ENCODE results near the gene RADIL.

The RADIL gene

DNA sequence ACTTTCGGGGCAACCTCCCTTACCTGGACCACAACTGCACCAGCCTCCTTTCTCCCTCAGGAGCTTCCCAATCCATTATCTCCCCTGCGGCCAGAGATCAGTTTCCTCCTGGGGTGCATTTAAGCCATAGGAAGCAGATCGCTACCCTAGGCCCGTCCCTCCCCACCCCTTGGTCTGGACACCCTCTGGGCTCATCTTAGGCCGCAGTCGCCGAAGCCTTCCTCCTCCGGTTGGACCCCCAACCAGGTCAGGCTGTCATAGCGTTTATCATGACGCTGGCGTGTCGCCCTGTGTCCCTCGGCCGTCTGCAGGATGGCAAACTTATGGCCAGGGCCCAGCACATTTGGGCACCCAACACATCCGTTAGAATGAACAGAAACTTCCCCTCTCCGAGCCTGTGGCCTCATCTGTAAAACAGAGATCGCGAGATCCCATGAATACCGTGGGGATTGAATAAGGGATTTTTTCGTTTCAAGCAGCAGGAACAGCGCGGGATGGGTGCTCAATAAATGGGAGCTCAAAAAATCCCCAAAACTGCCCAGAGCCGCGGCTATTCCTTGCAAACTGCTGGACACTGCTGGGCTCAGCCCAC, 108.8 kb downstream of the RADIL start:
- no peak for DNase-seq (ENCODE audit: low spot score)

DNA sequence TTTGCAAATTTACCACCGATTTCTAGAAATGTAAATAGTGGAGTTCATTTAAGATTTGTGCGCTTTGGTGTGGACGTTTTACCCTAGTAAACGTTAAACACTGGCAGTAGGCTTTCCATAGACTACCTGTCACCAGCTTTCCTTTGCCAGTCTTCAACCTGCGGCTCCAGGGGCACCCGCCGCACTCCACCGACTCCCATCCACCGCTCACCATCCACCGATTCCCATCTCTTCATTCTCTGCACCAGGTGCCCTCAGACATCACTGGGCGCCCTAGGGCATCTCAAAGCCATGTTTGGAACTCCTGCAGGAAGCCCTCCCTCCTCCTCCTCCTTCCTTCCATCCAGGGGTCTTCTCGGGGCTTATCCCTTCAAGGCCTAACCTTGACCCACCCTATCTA, 109.5 kb downstream of the RADIL start:
- DNase-seq (ENCODE audit: low spot score): no peak

DNA sequence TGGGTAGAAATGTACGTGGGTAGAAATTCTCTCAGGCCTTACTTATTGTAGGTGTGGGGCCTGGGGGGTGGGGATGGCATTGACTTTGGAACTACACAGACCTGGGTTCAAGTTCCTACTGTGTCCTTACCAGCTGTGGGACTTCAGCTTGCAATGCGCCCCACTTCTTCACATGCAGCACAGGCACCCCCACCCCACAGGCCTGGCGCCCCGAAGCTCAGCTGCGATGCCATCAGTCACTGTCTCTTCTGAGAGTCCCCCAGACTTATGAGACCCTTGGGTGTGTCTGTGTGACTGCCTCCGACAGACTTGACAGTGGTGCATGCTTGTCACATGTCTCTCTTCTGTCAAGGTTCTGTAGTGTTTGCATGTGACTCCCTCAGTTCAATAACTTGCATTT, 111.2 kb downstream of the RADIL start:
- no peak for DNase-seq (ENCODE audit: low spot score)

DNA sequence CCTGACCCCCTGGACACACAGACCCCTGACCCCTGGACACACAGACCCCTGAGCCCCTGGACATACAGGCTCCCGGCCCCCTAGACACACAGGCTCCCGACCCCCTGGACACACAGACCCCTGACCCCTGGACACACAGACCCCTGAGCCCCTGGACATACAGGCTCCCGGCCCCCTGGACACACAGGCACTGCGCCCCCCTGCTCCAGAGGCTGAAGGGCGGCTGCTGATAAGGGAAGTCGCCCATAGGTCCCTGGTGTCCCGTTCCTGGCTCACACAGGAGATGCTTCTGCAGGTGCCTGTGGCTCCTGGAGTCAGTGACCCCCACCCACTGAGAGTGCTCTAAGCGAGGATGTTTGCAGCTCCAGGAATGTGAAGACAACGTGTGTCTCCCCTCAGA, 111.8 kb downstream of the RADIL start:
- DNase-seq (ENCODE audit: low spot score): no peak

DNA sequence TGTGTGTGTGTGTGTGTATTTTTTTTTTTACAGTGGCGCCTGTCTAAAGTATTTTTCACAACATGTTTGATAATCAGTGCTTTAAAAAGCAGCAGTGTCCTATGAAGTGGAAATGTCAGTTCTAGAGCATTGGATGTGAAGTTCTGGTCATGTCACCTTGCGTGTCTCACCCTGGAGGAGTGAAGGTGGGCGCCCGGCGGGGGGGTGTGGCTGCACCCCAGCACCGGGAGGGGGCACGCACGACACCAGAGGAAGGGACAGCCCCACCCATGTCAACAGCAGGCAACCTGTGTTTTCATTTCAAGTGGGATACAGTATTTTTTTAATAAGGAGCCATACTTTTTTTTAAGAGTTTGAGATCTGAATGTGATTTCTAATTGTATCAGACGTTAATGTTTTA, 112.6 kb downstream of the RADIL start:
- no peak for DNase-seq (ENCODE audit: low spot score)

DNA sequence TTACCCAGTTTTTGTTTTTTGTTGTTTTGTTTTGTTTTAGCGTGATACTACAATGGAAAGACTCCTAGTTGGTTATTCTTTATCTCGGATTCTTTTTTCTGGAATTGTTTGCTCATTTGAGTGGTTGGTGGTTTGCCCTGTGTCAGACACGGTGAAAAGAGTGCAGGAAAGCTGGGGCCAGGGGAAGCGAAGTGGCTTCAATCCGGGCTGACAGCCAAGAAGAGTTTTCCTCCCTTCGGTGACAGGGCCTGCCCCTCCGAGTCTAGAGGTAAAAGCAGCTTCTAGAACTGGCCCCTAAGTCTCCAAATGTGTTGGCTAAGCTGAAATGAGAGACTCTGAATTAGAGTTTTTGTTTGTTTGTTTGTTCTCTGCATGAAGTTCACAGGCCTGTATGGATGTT, 113.8 kb downstream of the RADIL start:
- DNase-seq (ENCODE audit: low spot score): no peak

DNA sequence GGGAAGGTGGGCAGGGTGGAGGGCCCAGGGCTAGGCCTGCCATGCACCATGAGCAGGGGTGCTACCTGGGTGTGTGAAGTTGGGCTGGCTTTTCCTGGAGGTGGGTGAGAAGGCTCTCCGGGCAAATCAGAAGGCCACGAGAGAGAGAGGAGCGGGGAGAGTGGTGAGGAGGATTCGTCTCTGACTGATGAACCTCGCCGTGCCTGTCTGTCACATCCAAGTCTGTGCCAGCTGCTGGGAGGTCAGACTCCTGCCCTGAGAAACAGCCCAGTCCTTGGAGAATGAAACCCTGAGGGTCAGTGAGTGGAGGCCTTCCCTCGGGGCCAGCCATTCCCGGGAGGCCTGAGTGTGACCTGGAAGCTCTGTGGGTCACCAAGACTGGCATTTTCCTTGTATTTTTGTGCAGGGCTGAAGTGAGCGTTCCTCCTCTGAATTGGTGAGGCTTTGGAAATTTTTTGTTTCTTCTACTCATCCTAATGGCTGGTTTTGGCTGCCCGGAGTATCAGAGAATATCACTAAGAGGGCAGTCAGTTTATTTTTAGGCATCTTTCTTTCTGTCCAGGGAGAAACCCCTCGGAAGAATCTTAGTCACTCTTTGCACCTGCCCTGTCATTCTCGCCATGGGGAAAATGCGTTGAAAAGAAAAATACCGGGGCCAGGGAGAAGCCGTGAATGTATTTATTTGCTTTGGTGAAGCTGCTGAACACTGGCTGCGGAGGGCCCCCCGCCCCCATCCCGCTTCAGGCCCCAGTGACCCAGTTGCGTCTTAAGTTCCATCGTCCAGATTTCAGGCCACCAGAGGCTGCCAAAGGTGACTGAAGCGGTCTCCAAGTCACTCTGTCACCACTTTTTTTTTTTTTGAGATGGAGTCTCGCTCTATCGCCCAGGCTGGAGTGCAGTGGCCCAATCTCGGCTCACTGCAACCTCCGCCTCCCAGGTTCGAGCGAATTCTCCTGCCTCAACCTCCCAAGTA, 114.6 kb downstream of the RADIL start:
- DNase-seq (ENCODE audit: low spot score): no peak

DNA sequence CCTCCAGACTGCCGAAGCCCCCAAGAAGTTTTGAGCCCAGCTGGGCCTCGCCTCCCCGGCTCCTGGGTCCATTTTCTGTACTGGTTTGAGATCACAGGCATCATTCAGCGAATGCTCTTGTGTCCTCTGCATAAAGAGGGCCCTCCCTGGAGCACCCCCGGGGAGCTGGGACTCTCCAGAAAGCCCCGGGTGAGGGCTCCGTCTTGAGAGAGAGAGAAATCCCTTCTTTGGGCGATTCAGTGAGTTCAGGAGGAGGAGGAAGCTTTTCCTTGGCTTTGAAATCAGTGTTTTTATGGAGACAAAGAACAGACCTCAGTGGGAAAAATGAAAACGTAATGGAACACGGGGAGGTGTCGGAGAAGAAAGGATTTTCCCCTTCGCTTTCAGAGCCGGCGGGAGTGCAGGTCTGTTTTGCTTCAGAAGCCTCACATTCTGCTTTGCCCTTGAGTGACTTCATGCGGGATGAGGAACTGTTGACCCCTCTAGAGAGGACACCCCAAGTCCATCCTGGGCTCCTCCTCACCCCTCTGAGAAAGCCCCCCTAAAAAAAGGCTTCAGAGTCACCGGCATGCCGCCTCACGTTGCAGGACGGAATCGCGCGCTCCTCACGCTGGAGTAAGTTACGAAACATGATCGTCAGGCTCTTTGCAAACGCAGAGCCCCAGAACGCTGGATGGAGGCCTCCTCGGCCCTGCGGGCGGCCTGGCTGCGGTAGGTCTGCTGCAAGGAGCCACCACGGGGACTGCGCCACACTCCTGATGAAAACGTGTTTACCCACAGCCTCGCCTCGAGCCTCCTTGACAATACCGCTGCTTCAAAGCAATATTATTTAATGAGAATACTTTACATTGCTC, 116.6 kb downstream of the RADIL start:
- DNase-seq (ENCODE audit: low spot score): no peak

DNA sequence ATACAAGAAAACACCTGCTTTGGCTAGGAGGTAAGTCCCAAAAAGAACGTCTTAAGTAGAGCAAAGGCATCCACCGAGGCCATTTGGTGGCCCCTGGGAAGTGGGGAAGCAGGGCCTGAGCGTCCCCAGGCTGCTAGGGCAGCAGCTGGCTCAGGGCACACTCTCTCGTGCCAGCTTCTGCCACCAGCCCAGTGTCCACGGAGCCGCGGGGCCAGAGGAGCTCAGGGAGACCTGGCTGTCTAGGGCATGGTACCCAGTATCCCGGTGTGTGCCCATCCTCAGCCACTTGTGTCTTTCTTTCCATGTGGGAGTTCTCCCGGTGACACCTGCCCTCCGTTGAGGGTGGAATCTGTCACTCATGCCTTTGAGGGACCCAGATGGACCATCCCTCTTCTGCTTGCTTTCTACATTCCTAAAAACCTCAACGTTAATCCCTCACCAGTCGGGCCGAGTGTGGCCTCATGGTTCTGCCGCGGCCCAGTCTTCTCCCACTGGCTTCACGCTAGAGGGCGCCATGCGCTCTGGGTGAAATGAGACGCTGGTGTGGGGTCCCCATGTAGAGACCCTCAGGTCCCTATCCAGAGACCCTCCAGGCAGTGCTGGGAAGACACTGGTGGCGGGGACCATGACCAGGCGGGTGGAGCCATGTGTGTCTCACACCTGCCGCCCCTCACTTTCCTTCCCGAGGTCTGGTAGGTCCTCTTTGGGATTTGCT, 117.6 kb downstream of the RADIL start:
- no peak for DNase-seq (ENCODE audit: low spot score)

DNA sequence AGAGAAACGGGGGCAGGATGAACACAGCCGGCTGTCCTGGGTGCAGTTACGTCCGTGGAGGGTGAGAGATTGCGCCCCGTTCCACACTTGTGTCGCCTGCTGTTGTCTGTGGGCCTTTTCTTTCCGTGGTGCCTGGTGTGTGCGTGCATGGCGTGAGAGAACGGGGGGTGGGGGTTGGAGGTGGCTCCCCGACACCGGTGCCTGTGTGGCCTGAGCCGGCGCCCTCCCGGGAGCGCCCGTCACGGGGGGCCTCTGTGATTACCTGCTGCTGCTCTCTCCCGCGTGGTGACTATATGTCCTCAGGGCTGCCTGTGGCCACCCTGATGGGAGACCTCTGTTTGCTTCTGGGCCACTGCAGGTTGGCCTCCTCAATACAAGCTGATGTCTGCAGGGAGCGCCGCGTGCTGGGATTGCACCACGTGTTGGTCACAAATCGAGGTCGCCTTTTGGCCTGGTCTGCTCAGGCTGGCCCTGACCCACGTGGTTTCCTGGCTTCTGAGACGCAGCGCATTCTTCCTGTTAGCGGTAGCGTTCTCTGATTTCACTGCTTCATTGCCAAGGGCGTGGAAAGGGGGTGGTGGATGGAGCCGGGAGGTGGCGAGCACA, 119.0 kb downstream of the RADIL start:
- no peak for DNase-seq (ENCODE audit: low spot score)

DNA sequence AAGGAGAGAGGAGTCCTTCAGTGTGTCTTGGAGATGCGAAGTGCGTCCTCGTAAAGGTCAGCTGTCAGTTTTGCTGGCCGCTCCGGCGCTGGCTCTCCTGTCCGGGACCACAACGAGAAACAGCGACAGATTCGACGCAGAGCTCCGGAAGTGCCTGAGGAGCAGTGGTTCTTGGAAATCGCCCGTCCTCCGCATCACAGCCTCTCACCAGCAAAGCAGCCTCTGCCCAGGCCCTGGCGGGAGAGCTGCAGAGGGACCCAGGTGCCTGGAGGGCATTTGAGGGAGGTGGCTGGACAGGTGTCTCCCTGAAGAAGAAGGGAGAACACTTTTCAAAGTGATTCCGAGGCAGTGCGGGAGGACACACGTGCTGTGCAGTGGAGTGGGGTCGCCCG, 119.7 kb downstream of the RADIL start:
- DNase-seq (ENCODE audit: low spot score): no peak

DNA sequence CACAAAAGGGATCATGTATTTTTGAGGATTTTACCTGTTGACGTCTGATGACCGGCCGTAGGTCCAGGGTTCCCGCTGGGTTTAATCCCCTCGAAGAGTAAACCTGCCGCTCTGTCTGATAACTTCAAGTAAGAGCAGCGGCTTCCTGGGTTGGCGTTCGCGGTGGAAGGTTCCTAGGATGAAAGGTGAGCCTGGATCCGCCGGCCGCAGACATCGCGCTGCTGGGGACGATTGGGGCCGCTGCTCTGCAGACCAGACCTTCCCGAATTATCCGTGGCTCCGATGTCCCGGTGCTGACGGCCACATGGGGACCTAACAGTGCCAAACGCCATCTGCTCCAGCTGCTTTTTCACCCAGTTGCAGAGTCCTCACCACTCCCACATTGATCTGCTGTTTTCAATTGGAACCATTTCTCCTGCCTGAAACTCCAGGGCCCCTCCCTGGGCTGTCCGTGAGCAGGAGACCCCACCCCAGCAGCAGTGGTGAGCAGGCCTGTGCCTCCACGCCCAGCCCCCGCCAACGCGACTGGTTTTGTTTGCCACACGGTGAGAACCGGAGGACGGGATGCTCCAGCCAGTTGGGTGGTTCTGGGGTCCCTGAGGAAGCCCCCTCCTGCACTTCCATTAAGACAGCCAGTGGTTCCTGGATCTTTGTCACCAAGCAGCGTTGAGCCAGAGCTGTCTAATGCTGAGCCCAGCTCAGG, 120.3 kb downstream of the RADIL start:
- no peak for DNase-seq (ENCODE audit: low spot score)

DNA sequence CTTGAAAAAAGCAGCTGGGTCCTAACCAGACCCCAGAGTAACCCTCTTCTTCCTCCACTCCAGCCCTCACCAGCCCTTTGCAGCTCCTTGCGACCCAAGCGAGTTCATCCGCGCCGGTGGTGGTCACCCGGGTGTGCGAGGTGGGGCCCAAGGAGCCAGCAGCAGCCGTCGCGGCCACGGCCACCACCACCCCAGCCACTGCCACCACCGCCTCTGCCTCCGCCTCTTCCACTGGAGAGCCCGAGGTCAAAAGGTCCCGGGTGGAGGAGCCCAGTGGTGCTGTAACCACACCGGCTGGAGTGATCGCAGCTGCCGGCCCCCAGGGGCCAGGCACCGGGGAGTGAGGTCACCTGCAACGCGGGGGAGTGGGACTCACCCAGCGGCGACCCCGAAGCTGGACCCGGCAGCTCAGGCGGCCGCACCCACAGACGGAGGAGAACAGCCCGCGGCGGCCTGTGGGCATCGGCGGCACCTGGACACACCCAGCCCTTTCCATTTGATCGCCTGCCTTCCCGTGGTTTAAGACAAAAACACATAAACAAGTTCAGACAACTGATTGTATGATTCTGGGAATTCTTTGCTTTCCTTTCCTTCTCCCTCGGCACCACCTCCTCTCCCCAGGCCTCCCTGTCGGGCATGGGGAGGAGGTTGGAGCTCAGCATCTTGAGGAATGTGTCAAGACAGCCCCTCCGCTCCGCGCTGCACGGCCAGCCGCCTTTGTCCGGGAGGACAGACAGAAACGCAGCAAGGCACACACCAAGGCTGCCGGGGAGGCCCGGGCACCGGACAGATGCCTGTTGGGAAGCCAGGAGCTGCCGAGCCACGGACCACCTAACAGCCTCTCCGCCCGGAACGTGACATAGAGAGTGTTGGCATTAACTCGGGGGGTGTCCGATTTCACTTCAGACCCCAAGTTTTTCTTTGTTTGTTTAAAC, 121.1 kb downstream of the RADIL start:
- no peak for DNase-seq (ENCODE audit: low spot score)

DNA sequence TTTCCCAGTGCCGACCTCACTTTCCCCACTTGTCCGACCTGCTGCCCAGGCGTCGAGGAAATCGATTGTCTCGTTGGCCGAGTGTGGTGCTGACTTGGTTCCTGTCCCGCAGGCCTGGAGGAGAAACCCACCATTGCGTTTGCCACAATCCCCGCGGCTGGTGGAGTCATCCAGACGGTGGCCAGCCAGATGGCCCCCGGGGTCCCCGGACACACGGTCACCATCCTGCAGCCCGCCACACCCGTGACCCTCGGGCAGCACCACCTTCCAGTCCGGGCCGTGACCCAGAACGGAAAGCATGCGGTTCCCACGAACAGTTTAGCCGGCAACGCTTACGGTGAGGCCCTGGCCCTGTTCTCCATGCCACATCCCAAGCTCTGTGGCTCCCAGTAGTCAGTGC, 122.6 kb downstream of the RADIL start:
- no peak for DNase-seq (ENCODE audit: low spot score)

DNA sequence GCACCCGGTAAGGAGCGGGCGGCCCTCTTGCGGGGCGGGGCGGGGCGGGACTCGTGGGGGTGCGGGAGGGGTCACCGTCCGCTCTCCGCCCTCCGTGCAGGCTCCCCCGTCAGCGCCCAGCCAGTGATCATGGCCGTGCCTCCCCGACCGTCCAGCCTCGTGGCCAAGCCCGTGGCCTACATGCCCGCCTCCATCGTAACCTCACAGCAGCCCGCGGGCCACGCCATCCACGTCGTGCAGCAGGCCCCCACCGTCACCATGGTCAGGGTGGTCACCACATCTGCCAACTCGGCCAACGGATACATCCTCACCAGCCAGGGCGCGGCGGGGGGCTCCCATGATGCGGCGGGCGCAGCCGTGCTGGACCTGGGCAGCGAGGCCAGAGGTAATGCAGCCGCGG, 124.3 kb downstream of the RADIL start:
- no peak for DNase-seq (ENCODE audit: low spot score)

DNA sequence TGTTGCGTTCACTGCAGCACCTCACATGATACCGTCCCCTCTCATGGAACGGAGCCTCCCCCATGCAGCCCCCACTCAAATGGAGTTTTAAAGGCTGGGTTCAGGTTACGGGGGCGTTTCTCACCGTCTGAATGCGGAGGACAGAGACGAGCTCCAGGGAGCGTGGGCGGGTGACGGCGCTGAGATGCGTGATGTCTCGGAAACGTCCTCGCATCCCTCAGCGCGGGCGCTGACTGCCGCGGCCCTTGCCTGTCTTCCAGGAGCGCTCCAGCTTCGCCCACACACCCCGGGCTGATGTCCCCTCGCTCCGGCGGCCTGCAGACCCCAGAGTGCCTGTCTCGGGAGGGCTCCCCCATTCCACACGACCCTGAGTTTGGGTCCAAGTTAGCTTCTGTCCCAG, 124.7 kb downstream of the RADIL start:
- no peak for DNase-seq (ENCODE audit: low spot score)

DNA sequence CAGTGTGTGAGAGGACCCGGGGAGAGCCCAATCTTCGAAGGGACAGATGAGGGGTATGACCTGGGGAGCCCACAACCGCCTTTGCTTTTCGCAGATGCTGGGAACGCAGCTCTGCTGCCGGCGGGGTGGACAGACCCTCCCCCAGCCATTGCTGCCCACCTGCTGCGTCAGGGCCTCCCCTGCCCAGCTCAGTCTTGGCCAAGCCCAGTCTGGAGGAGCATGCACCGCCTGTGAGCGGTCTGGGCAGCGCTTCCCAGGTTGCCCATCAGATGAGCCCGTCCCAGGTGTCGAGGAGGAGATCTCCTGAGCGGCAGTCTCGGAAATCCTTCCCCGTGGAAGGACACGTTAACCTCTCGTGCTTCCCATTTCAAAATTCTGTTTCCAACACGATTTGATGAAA, 125.4 kb downstream of the RADIL start:
- DNase-seq (ENCODE audit: low spot score): no peak

DNA sequence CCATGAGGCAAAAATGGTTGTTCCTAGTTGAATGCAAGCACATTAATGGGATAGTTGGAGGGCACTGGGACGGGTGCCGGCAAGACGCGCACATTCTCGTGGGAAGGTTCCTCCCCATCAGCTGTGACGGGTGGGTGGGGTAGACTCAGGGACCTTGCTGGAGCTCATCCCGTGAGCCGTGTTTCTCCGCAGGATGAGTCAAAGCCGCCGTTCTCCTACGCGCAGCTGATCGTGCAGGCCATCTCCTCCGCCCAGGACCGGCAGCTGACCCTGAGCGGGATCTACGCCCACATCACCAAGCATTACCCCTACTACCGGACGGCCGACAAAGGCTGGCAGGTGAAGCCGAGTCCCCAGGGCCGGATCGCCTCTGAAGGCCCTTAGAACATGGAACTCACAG, 128.5 kb downstream of the RADIL start:
- DNase-seq (ENCODE audit: low spot score): no peak

DNA sequence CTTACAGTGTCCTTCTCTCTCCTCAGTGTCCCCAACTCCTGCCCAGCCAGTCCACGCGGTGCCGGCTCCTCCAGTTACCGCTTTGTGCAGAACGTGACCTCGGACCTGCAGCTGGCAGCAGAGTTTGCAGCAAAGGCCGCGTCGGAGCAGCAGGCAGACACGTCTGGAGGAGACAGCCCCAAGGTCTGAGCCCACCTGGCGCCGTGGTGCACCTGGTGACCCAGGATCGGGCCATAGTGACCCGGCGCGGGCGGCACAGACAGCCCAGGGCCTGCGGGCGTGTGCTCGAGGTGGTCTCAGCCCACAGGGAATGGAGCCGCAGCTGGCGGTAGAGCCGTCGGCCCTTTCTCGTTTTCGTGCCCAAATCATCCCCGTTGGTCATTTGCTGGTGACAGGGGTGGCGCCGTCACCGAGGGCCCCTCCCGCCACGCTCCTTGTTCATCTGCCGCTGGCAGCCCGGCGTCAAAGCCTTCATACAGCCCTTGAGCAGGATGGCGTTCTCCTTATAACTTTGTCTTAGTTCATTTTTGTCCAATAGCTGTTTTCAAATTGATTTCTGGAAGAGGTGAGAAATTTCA, 129.0 kb downstream of the RADIL start:
- DNase-seq (ENCODE audit: low spot score): no peak
